ENCODE measurements around the gene MYO1B. TPM values are rescaled to one million over a fixed set of nuclear protein-coding genes. Genes with fewer than 3 reads are reported as not detected.
A peak's percentile ranks its signal among the peaks of the same experiment; 100 is the strongest.

The MYO1B gene
- total and polyA plus RNA-seq, 4 donors, result 46.0 to 286 (median 88.1) TPM

DNA sequence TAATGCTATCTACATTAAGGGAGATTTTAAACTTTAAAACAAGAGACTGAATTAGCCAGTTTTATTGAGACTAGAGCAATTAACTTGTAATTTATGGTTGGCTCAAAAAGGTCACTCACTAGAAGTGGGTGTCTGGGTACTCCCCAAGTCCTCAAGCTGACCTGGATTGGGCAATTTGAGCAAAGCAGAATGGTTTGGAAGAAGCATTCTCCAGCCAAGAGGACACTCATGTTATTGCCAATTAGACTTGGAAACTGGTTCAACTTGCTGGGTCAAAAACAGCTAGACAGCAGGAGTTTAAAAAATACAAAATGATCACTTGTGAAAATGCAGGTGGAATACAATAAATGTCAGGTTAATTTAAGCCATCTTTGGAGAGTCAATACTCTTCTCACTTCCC is 29.5 kb upstream of the MYO1B start:
- DNase-seq (peak in 1 of 3 donors; percentile 24), ATAC-seq (ENCODE audit: insufficient read depth, low FRiP score) (peak; percentile 39)
- Histone ChIP-seq H3K9ac (ENCODE audit: insufficient read depth in 1 of 2, low read length in 2 of 2) (no peak overlapping the region), H3K4me1 (ENCODE audit: control insufficient read depth in 5 of 5, insufficient read depth in 5 of 5, low read length in 5 of 5) (peaks cover 0 to 7% (median 0%) of the 10 kb centered on the region in 5 donors), H3K36me3 (ENCODE audit: control insufficient read depth in 4 of 4, insufficient read depth in 4 of 4, low read length in 4 of 4) (no peaks in the 10 kb centered on the region), H3K27ac (ENCODE audit: low read depth in 1 of 2, low read length in 1 of 2) (no peak overlapping the region), H3K4me3 (no peak overlapping the region), H3K27me3 (ENCODE audit: control insufficient read depth in 3 of 3, insufficient read depth in 3 of 3, low read length in 2 of 3) (no peaks in the 10 kb centered on the region), H3K9me3 (ENCODE audit: control insufficient read depth in 4 of 4, insufficient read depth in 3 of 4, low read length in 3 of 4) (peaks cover 0 to 8% (median 3%) of the 10 kb centered on the region in 4 donors)
- TF ChIP-seq, protein P1, sequence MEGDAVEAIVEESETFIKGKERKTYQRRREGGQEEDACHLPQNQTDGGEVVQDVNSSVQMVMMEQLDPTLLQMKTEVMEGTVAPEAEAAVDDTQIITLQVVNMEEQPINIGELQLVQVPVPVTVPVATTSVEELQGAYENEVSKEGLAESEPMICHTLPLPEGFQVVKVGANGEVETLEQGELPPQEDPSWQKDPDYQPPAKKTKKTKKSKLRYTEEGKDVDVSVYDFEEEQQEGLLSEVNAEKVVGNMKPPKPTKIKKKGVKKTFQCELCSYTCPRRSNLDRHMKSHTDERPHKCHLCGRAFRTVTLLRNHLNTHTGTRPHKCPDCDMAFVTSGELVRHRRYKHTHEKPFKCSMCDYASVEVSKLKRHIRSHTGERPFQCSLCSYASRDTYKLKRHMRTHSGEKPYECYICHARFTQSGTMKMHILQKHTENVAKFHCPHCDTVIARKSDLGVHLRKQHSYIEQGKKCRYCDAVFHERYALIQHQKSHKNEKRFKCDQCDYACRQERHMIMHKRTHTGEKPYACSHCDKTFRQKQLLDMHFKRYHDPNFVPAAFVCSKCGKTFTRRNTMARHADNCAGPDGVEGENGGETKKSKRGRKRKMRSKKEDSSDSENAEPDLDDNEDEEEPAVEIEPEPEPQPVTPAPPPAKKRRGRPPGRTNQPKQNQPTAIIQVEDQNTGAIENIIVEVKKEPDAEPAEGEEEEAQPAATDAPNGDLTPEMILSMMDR (IDR thresholded peaks at IDR 0.05; ENCODE audit: control extremely low read depth, extremely low read depth), result no peak

DNA sequence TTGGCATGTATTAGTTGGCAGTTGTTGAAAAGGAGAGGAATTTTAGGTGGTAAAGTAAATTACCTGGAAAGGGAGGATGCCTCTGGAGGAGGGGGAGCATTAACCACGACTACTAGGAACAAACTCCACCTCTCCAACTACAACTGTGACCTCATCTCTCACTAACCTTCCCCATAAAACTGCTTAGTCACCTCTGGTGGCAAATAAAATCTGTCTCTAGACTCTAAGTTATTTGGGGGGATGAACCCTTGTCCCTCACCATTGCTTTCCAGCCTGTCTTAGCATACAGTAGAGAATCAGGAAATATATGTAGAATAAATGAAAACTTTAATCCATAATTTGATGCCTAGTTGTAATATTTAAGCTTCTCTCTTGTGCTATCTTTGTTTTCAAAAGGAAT is 27.6 kb upstream of the MYO1B start:
- TF ChIP-seq, protein P1 (IDR thresholded peaks at IDR 0.05; ENCODE audit: control extremely low read depth, extremely low read depth), result no peak
- 18 to 31% methylated on average over 1 of the region's 1 CpG for WGBS, 2 donors
- ATAC-seq (ENCODE audit: insufficient read depth, low FRiP score) (no peak), DNase-seq (no peak)
- no peak overlapping the region for H3K9ac ChIP-seq (ENCODE audit: insufficient read depth in 1 of 2, low read length in 2 of 2)
- H3K27ac ChIP-seq (ENCODE audit: low read depth in 1 of 2, low read length in 1 of 2), result peak overlapping the region in 1 of 2 donors; percentile 22
- no peaks in the 10 kb centered on the region for H3K36me3 ChIP-seq (ENCODE audit: control insufficient read depth in 4 of 4, insufficient read depth in 4 of 4, low read length in 4 of 4)
- no peaks in the 10 kb centered on the region for H3K9me3 ChIP-seq (ENCODE audit: control insufficient read depth in 4 of 4, insufficient read depth in 3 of 4, low read length in 3 of 4)
- H3K4me1 ChIP-seq (ENCODE audit: control insufficient read depth in 5 of 5, insufficient read depth in 5 of 5, low read length in 5 of 5), result peaks cover 0 to 7% (median 2%) of the 10 kb centered on the region in 5 donors
- H3K4me3 ChIP-seq, result no peak overlapping the region
- H3K27me3 ChIP-seq (ENCODE audit: control insufficient read depth in 3 of 3, insufficient read depth in 3 of 3, low read length in 2 of 3), result no peaks in the 10 kb centered on the region

DNA sequence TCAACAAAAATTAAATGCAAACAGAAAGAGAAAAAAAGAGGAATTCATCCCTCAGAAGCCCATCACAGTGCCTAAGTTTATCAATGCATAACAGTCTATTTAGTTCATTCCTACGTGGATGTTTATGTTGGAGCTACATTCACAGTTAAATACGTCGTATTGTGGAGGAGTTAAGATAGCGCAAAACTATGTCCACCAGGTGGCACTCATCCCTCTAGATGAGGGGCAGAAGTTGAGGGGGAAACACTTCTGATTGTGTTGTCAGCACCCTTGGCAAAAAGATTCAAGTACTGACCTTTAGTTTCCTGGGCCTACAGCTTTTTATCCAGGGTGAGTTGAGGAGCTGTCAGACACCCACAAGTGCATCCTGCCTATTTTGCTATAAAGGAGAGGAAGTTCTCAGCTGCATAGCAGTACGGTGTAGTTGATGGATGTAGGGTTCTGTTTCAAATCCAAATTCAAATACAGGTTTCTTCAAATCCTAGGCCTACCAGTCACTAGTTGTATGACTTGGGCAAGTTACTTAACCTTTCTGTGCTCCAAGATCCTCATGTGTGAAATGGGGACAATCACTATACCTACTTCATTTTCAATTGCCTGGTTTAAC is 26.8 kb upstream of the MYO1B start:
- no peak for ATAC-seq (ENCODE audit: insufficient read depth, low FRiP score)
- Histone ChIP-seq H3K9ac (ENCODE audit: insufficient read depth in 1 of 2, low read length in 2 of 2) (no peak overlapping the region), H3K9me3 (ENCODE audit: control insufficient read depth in 4 of 4, insufficient read depth in 3 of 4, low read length in 3 of 4) (no peaks in the 10 kb centered on the region), H3K4me1 (ENCODE audit: control insufficient read depth in 5 of 5, insufficient read depth in 5 of 5, low read length in 5 of 5) (peaks cover 0 to 7% (median 2%) of the 10 kb centered on the region in 5 donors), H3K36me3 (ENCODE audit: control insufficient read depth in 4 of 4, insufficient read depth in 4 of 4, low read length in 4 of 4) (no peaks in the 10 kb centered on the region), H3K27ac (ENCODE audit: low read depth in 1 of 2, low read length in 1 of 2) (no peak overlapping the region), H3K4me3 (no peak overlapping the region), H3K27me3 (ENCODE audit: control insufficient read depth in 3 of 3, insufficient read depth in 3 of 3, low read length in 2 of 3) (no peaks in the 10 kb centered on the region)
- 30 to 40% methylated on average over 5 of the region's 5 CpGs for WGBS, 2 donors
- peak; percentile 74 to 93 (median 89) for DNase-seq
- TF ChIP-seq, protein P1 (IDR thresholded peaks at IDR 0.05; ENCODE audit: control extremely low read depth, extremely low read depth), result peak; percentile 28

DNA sequence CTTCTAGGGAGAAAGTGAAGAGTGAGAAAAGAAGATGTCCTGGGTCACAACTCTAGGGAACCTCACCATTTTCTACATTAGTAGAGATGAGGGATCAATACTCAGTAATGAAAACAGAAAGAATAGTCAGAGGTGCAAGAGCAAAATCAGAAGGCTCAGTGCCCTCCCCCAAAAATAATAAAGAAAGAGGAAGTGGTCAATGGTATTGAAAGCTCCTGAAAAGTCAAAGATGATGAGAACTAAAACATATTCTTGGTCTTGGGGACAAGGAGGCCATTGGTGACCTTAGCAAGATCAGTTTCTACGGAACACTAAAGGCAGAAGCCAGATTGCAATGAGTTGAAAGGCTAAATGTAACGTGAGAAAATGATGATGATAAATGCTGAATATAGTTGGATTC is 24.5 kb upstream of the MYO1B start:
- Histone ChIP-seq H3K4me1 (ENCODE audit: control insufficient read depth in 5 of 5, insufficient read depth in 5 of 5, low read length in 5 of 5) (peaks cover 0 to 7% (median 2%) of the 10 kb centered on the region in 5 donors), H3K9me3 (ENCODE audit: control insufficient read depth in 4 of 4, insufficient read depth in 3 of 4, low read length in 3 of 4) (no peaks in the 10 kb centered on the region), H3K4me3 (no peak overlapping the region), H3K9ac (ENCODE audit: insufficient read depth in 1 of 2, low read length in 2 of 2) (no peak overlapping the region), H3K27ac (ENCODE audit: low read depth in 1 of 2, low read length in 1 of 2) (no peak overlapping the region), H3K36me3 (ENCODE audit: control insufficient read depth in 4 of 4, insufficient read depth in 4 of 4, low read length in 4 of 4) (no peaks in the 10 kb centered on the region), H3K27me3 (ENCODE audit: control insufficient read depth in 3 of 3, insufficient read depth in 3 of 3, low read length in 2 of 3) (no peaks in the 10 kb centered on the region)
- ATAC-seq (ENCODE audit: insufficient read depth, low FRiP score) (no peak), DNase-seq (no peak)
- TF ChIP-seq, protein P1 (IDR thresholded peaks at IDR 0.05; ENCODE audit: control extremely low read depth, extremely low read depth), result no peak
- WGBS, 2 donors, result 94 to 95% methylated on average over 2 of the region's 2 CpGs
